Measurements from ENCODE around the gene ROR2. TPM values are rescaled to one million over a fixed set of nuclear protein-coding genes. Genes with fewer than 3 reads are reported as not detected.

The ROR2 gene
- total and polyA plus RNA-seq, 2 of the 8 experiments (the other 6 are each of a cell fraction or from before 2014, with no cell fraction given), result 2.7 to 4.3 TPM

- TF ChIP-seq CHD7 (IDR thresholded peaks at IDR 0.05; ENCODE audit: insufficient replicate concordance, low read length), result no peak
- TF ChIP-seq KDM5A (IDR thresholded peaks at IDR 0.05; ENCODE audit: low read length), result no peak
- no peak for TF ChIP-seq POU5F1 (IDR thresholded peaks at IDR 0.05; ENCODE audit: low read depth, low read length)
- no peak for TF ChIP-seq SRF (IDR thresholded peaks at IDR 0.05; ENCODE audit: low read depth, low read length)
- no peak for TF ChIP-seq HDAC2 (IDR thresholded peaks at IDR 0.05; ENCODE audit: borderline replicate concordance in 1 of 2, low read depth in 2 of 2, low read length in 2 of 2)
These were observed 181.5 kb downstream of the ROR2 start (continued) for GRCh38 chr9:91768507-91768906.

All from H1 (cell line).